ENCODE results near the gene CUBN.

The CUBN gene

DNA sequence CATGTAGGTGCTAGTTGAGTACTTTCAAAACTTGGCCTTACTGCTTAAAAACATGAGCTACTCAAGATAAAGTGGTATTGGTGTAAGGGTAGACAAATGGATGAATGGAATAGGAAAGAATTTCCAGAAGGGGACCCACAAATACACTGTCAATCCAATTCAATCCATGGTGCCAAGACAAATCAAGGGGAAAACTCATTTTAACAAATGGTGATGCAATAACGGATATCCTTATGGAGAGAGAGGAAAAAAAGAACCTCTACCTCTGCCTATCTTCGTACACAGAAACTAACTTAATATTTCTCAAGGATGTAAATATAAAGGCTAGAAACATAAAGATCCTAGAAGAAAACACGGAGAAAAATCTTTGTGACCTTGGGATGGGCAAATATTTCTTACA lies 188.5 kb downstream of the CUBN start:
- no peak for DNase-seq (ENCODE audit: low read depth, low spot score)
- H3K27ac ChIP-seq: no peak overlapping the region
- TF ChIP-seq POLR2AphosphoS5 (IDR thresholded peaks at IDR 0.05; ENCODE audit: borderline replicate concordance, low read depth, low read length) (no peak), FOXP2 (optimal IDR thresholded peaks at IDR 0.05; ENCODE audit: control extremely low read depth, extremely low read length, insufficient read depth) (no peak), EZH2 (IDR thresholded peaks at IDR 0.05) (no peak)
- no peaks in the 10 kb centered on the region for H3K9me3 ChIP-seq (ENCODE audit: low read depth, low read length)
- no peaks in the 10 kb centered on the region for H3K36me3 ChIP-seq (ENCODE audit: insufficient read depth, low read length)
- H3K4me3 ChIP-seq: no peak overlapping the region
- H3K9ac ChIP-seq (ENCODE audit: insufficient read length): no peak overlapping the region

DNA sequence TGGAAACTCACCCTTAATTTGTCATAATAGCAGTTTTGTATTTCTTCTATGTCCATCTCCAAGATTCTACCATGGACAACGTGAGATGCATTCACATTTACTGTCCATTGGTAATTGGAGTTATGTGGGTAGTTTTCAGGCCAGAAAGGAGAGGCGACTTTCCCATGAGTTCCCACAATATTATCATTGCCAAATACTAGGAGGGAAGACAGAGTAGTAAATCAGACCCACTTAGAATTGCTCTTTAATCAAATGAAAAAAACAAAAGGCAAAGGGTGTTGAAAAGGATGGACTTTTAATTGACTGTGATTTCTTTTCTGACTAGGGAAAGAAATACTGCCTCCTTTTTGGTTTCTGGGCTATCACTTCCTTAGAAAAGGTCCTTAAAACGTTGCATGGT lies 190.7 kb downstream of the CUBN start:
- Histone ChIP-seq H3K9me3 (ENCODE audit: low read depth, low read length) (no peaks in the 10 kb centered on the region), H3K9ac (ENCODE audit: insufficient read length) (no peak overlapping the region), H3K36me3 (ENCODE audit: insufficient read depth, low read length) (no peaks in the 10 kb centered on the region), H3K4me3 (no peak overlapping the region), H3K27ac (no peak overlapping the region)
- DNase-seq (ENCODE audit: low read depth, low spot score): no peak
- TF ChIP-seq FOXP2 (optimal IDR thresholded peaks at IDR 0.05; ENCODE audit: control extremely low read depth, extremely low read length, insufficient read depth) (no peak), EZH2 (IDR thresholded peaks at IDR 0.05) (no peak), POLR2AphosphoS5 (IDR thresholded peaks at IDR 0.05; ENCODE audit: borderline replicate concordance, low read depth, low read length) (no peak)

DNA sequence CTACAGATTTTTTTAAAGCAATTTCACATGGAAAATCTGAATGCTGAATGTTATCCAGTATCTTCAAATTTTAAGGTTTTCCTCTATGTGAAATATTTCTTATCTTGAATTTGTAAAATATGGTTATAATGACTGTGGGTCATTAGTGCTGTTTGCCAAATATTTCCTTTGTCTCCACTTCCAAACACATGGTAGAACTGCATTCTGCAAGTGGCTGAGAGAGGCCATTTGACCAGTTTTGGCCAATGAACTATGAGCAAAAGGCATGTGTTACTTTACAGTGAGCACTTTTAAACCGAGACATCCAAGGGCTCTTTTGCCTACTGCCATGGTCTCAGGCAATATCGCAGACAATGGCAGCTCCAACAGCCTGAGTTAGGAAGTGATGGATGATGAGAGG lies 195.2 kb downstream of the CUBN start:
- H3K4me3 ChIP-seq: no peak overlapping the region
- no peak for TF ChIP-seq FOXP2 (optimal IDR thresholded peaks at IDR 0.05; ENCODE audit: control extremely low read depth, extremely low read length, insufficient read depth)
- TF ChIP-seq EZH2 (IDR thresholded peaks at IDR 0.05): no peak
- TF ChIP-seq POLR2AphosphoS5 (IDR thresholded peaks at IDR 0.05; ENCODE audit: borderline replicate concordance, low read depth, low read length): no peak
- no peak overlapping the region for H3K27ac ChIP-seq

DNA sequence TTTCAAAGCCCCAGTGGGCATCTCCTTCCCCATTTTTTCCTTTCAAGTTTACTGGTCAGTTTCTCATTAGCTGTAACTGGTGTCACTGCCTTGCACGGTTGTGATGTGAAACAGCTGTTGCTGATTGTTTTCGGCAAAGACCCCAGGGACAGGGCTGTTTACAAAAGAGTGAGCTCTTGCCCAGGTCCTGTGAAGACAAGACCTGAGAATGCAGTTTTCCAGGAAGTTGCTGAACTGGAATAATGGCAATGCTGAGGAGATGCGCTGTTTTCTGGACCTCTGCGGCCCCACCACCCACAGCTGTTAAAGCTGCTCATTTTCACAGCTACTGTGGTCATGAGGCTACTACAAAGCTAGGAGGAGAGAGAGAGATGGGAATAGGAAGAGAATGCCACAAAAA lies 195.8 kb downstream of the CUBN start:
- Histone ChIP-seq H3K36me3 (ENCODE audit: insufficient read depth, low read length) (no peaks in the 10 kb centered on the region), H3K9ac (ENCODE audit: insufficient read length) (no peak overlapping the region), H3K27ac (no peak overlapping the region), H3K9me3 (ENCODE audit: low read depth, low read length) (no peaks in the 10 kb centered on the region), H3K4me3 (no peak overlapping the region)
- TF ChIP-seq POLR2AphosphoS5 (IDR thresholded peaks at IDR 0.05; ENCODE audit: borderline replicate concordance, low read depth, low read length) (no peak), EZH2 (IDR thresholded peaks at IDR 0.05) (no peak), FOXP2 (optimal IDR thresholded peaks at IDR 0.05; ENCODE audit: control extremely low read depth, extremely low read length, insufficient read depth) (no peak)
- no peak for DNase-seq (ENCODE audit: low read depth, low spot score)

More for the DNA sequence above, 195.2 kb downstream of the CUBN start:
- Histone ChIP-seq H3K9ac (ENCODE audit: insufficient read length) (no peak overlapping the region), H3K36me3 (ENCODE audit: insufficient read depth, low read length) (no peaks in the 10 kb centered on the region), H3K9me3 (ENCODE audit: low read depth, low read length) (no peaks in the 10 kb centered on the region)
- DNase-seq (ENCODE audit: low read depth, low spot score): no peak

DNA sequence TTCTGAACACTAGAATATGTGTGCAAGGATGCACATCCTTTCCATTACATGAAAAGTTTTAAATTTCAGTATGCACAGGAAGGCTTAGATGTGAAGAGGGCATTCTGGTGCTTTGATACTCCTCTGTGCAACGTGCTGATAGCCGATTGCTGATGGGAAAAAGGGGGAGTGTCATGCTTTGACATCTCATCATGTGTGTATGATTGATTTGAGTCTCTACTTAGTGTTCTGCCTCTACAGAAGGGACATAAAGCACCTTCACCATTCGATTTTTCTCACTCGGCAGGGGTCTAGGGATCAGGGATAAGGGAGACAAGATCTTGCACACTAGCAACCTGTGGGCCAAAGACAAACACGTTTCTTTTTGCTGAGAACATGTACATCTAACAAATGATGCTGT lies 197.7 kb downstream of the CUBN start:
- H3K9me3 ChIP-seq (ENCODE audit: low read depth, low read length): no peaks in the 10 kb centered on the region
- no peak for DNase-seq (ENCODE audit: low read depth, low spot score)
- no peak overlapping the region for H3K9ac ChIP-seq (ENCODE audit: insufficient read length)
- no peak for TF ChIP-seq POLR2AphosphoS5 (IDR thresholded peaks at IDR 0.05; ENCODE audit: borderline replicate concordance, low read depth, low read length)
- no peak for TF ChIP-seq EZH2 (IDR thresholded peaks at IDR 0.05)
- no peak for TF ChIP-seq FOXP2 (optimal IDR thresholded peaks at IDR 0.05; ENCODE audit: control extremely low read depth, extremely low read length, insufficient read depth)
- no peak overlapping the region for H3K4me3 ChIP-seq
- H3K36me3 ChIP-seq (ENCODE audit: insufficient read depth, low read length): no peaks in the 10 kb centered on the region
- no peak overlapping the region for H3K27ac ChIP-seq

DNA sequence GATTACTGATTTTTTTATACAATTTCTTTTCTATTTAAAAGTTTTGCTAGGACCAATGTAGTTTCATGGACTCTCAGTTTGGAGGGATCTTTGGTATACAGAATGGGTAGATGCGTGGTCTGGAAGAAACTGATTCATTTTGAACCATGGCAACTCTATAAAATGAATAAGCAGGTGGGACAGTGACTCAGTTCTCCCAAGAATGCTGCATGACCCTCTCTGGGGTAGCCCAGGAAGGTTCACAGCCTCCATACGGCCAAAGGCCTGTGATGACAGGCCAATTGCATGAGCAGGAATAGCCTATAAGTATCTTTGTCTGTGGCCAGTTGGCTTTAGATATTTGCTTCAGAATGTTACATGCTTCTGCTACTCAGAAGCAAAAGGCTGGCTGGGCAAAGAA lies 199.1 kb downstream of the CUBN start:
- H3K9ac ChIP-seq (ENCODE audit: insufficient read length): no peak overlapping the region
- H3K4me3 ChIP-seq: no peak overlapping the region
- H3K27ac ChIP-seq: no peak overlapping the region
- DNase-seq (ENCODE audit: low read depth, low spot score): no peak
- H3K36me3 ChIP-seq (ENCODE audit: insufficient read depth, low read length): no peaks in the 10 kb centered on the region
- TF ChIP-seq FOXP2 (optimal IDR thresholded peaks at IDR 0.05; ENCODE audit: control extremely low read depth, extremely low read length, insufficient read depth) (no peak), POLR2AphosphoS5 (IDR thresholded peaks at IDR 0.05; ENCODE audit: borderline replicate concordance, low read depth, low read length) (no peak), EZH2 (IDR thresholded peaks at IDR 0.05) (no peak)
- H3K9me3 ChIP-seq (ENCODE audit: low read depth, low read length): no peaks in the 10 kb centered on the region

DNA sequence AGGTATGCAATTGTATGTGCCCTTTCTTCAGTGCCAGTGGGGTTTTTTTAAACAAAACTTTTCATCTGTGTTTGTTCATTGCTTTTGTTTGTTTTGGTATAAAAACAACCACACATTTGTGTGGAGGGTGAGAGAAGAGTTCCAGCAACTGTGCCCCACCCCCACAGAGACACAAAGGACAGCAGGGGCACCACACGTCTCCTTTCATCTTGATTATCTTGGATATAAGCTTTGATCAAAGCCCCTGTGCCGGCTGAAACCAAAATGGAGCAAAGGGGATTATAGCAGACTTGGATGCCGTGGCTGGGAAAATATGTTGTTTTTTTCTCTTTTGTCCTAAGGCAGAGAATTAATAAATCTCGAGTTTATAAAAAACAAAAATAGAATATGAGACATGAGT lies 200.5 kb downstream of the CUBN start:
- Histone ChIP-seq H3K9me3 (ENCODE audit: low read depth, low read length) (no peaks in the 10 kb centered on the region), H3K4me3 (no peak overlapping the region), H3K27ac (no peak overlapping the region), H3K36me3 (ENCODE audit: insufficient read depth, low read length) (no peaks in the 10 kb centered on the region), H3K9ac (ENCODE audit: insufficient read length) (no peak overlapping the region)
- DNase-seq (ENCODE audit: low read depth, low spot score): no peak
- TF ChIP-seq FOXP2 (optimal IDR thresholded peaks at IDR 0.05; ENCODE audit: control extremely low read depth, extremely low read length, insufficient read depth): no peak
- TF ChIP-seq POLR2AphosphoS5 (IDR thresholded peaks at IDR 0.05; ENCODE audit: borderline replicate concordance, low read depth, low read length): no peak
- no peak for TF ChIP-seq EZH2 (IDR thresholded peaks at IDR 0.05)

DNA sequence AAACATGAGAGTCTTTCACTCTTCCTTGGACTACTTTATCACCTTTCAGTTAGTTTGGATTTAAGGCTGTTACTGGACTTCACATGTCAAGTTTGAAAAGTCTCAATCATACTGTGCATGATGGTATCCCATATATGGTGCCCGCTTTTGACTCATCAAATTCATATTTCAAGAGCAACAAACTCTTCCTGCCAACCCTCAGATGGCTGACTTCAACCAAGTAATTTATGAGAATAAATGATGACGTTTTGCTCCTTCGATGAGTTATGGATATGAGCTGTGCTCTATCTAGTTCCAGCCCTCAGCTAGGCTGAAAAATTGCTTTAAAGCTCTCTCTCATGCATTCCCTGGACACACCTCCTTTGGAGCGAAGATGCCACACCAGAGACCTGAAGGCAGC lies 202.1 kb downstream of the CUBN start:
- H3K4me3 ChIP-seq: no peak overlapping the region
- no peak overlapping the region for H3K27ac ChIP-seq
- no peak for DNase-seq (ENCODE audit: low read depth, low spot score)
- TF ChIP-seq FOXP2 (optimal IDR thresholded peaks at IDR 0.05; ENCODE audit: control extremely low read depth, extremely low read length, insufficient read depth) (no peak), POLR2AphosphoS5 (IDR thresholded peaks at IDR 0.05; ENCODE audit: borderline replicate concordance, low read depth, low read length) (no peak), EZH2 (IDR thresholded peaks at IDR 0.05) (no peak)
- no peak overlapping the region for H3K9ac ChIP-seq (ENCODE audit: insufficient read length)
- H3K9me3 ChIP-seq (ENCODE audit: low read depth, low read length): no peaks in the 10 kb centered on the region
- H3K36me3 ChIP-seq (ENCODE audit: insufficient read depth, low read length): no peaks in the 10 kb centered on the region

DNA sequence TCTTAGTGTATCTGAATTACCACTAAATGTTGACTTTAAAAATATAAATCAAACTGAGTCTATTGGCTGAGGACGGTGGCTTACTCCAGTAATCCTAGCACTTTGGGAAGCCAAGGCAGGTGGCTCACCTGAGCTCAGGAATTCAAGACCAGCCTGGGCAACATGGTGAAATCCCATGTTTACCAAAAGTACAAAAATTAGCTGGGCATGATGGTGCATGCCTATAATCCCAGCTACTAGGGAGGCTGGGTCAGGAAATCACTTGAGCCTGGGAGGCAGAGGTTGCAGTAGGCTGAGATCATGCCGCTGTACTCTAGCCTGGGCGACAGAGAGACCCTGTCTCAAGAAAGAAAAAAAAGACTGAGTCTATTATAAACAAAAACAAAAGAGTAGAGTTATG lies 205.9 kb downstream of the CUBN start:
- Histone ChIP-seq H3K27ac (no peak overlapping the region), H3K9ac (ENCODE audit: insufficient read length) (no peak overlapping the region), H3K9me3 (ENCODE audit: low read depth, low read length) (no peaks in the 10 kb centered on the region), H3K36me3 (ENCODE audit: insufficient read depth, low read length) (no peaks in the 10 kb centered on the region), H3K4me3 (no peak overlapping the region)
- DNase-seq (ENCODE audit: low read depth, low spot score): no peak
- no peak for TF ChIP-seq EZH2 (IDR thresholded peaks at IDR 0.05)
- no peak for TF ChIP-seq POLR2AphosphoS5 (IDR thresholded peaks at IDR 0.05; ENCODE audit: borderline replicate concordance, low read depth, low read length)

Data from SK-N-MC (cell line).